H1 (cell line): ENCODE measurements around the gene KRT81. TPM values are rescaled to one million over a fixed set of nuclear protein-coding genes. Genes with fewer than 3 reads are reported as not detected.

Experiments used
- CTCF ChIA-PET: fragments of 300-600 bp; sonication (Branson Sonifier 250); formaldehyde crosslinking; loops from one replicate; lab custom pipeline; 2021; ENCODE audit not compliant: partially characterized antibody; lab: Charles Lee
- POLR2A ChIA-PET: fragments of 300-600 bp; sonication (Branson Sonifier 250); formaldehyde crosslinking; loops from one replicate; lab custom pipeline; 2021; ENCODE audit warnings: inconsistent platforms; ENCODE audit not compliant: partially characterized antibody; lab: Charles Lee
- DNase-seq, 2 experiments: peaks; one replicate each; pipeline versions ENCODE4 v3.0.0 to v3.0.0-alpha.2; 2010 to 2022; ENCODE audit warnings: low spot score in 2 of 2, low read depth in 1 of 2, mixed read lengths in 1 of 2
- FAIRE-seq: peaks from 2 replicates; lab custom pipeline; 2011; peaks lifted over from hg19 to GRCh38; lab: Jason Lieb, UNC
- H2AFZ ChIP-seq: 2 replicates; pipeline ENCODE4 v1.8.1; 2012; ENCODE audit warnings: low read length, inconsistent platforms
- H2AK5ac ChIP-seq: 2 replicates; pipeline ENCODE4 v1.6.1; 2013; ENCODE audit warnings: low read depth, low read length
- H2BK120ac ChIP-seq: replicated peaks from 2 replicates; pipeline ENCODE3; 2013; ENCODE audit warnings: low read depth, low read length, inconsistent platforms
- H2BK12ac ChIP-seq: 2 replicates; pipeline ENCODE4 v1.6.1; 2013; ENCODE audit warnings: low read depth, low read length
- H2BK15ac ChIP-seq: 2 replicates; pipeline ENCODE4 v1.6.1; 2013; ENCODE audit warnings: low read length
- H2BK20ac ChIP-seq: 2 replicates; pipeline ENCODE4 v1.6.1; 2013; ENCODE audit warnings: low read length
- H2BK5ac ChIP-seq: 2 replicates; pipeline ENCODE4 v1.6.1; 2013; ENCODE audit warnings: low read depth, low read length
- H3K14ac ChIP-seq: 2 replicates; pipeline ENCODE4 v1.6.1; 2013; ENCODE audit warnings: inconsistent platforms; ENCODE audit not compliant: insufficient read length
- H3K18ac ChIP-seq: 2 replicates; pipeline ENCODE4 v1.6.1; 2013; ENCODE audit warnings: low read length; ENCODE audit errors: extremely low read depth
- H3K23ac ChIP-seq: 2 replicates; pipeline ENCODE4 v1.6.1; 2013; ENCODE audit warnings: inconsistent platforms; ENCODE audit not compliant: insufficient read length
- H3K23me2 ChIP-seq: 2 replicates; pipeline ENCODE4 v1.6.1; 2013; ENCODE audit warnings: low read depth, low read length
- H3K27ac ChIP-seq: 2 replicates; pipeline ENCODE4 v1.6.1; 2011; ENCODE audit warnings: low read depth, low read length, inconsistent platforms
- H3K27me3 ChIP-seq, 4 experiments: replicated peaks in 1 of 4; 1 replicate in 1 of 4; 2 replicates in 3 of 4; pipeline versions ENCODE4 v1.6.1 to v1.8.1; 2011 to 2013; ENCODE audit warnings: low read length in 3 of 4, mild to moderate bottlenecking in 3 of 4, inconsistent platforms in 2 of 4, mixed read lengths in 2 of 4, moderate library complexity in 1 of 4; ENCODE audit not compliant: control insufficient read depth in 3 of 4, insufficient read depth in 3 of 4; ENCODE audit errors: extremely low read depth in 1 of 4
- H3K36me3 ChIP-seq, 4 experiments: 2 replicates each; pipeline versions ENCODE4 v1.6.1 to v1.8.1; 2011 to 2013; ENCODE audit warnings: mild to moderate bottlenecking in 4 of 4, low read length in 3 of 4, moderate library complexity in 2 of 4, control low read depth in 1 of 4, inconsistent platforms in 1 of 4; ENCODE audit not compliant: insufficient read depth in 4 of 4, control insufficient read depth in 2 of 4
- H3K4ac ChIP-seq: replicated peaks from 2 replicates; pipeline ENCODE3; 2013; ENCODE audit warnings: low read length, low read depth, mixed read lengths, inconsistent platforms; ENCODE audit not compliant: insufficient read length
- H3K4me1 ChIP-seq, 4 experiments: replicated peaks in 1 of 4; 1 replicate in 1 of 4; 2 replicates in 3 of 4; pipeline versions ENCODE4 v1.6.1 to v1.8.1; 2011 to 2013; ENCODE audit warnings: low read length in 3 of 4, inconsistent platforms in 2 of 4, mixed read lengths in 1 of 4; ENCODE audit not compliant: insufficient read depth in 4 of 4, control insufficient read depth in 3 of 4
- H3K4me2 ChIP-seq, 2 experiments: 2 replicates each; pipeline versions ENCODE4 v1.6.1 to v1.8.1; 2011 to 2013; ENCODE audit warnings: low read depth in 2 of 2, low read length in 2 of 2, control low read depth in 1 of 2, inconsistent platforms in 1 of 2, mild to moderate bottlenecking in 1 of 2; ENCODE audit not compliant: insufficient read depth in 1 of 2
- H3K4me3 ChIP-seq, 4 experiments: fragments of 200-600, 300-600 bp in 1 of 4; sonication (generic), shearing (Covaris generic), sonication (Bioruptor Twin) in 1 of 4; 2 replicates each; pipeline versions ENCODE4 v1.5.1 to v1.8.1; 2011 to 2016; ENCODE audit warnings: low read length in 4 of 4, low read depth in 3 of 4, control low read depth in 2 of 4, inconsistent platforms in 2 of 4, mild to moderate bottlenecking in 2 of 4, mixed read lengths in 1 of 4, moderate library complexity in 1 of 4; ENCODE audit not compliant: insufficient read depth in 2 of 4; ENCODE audit errors: extremely low read depth in 1 of 4
- H3K56ac ChIP-seq: replicated peaks from 2 replicates; pipeline ENCODE3; 2013; ENCODE audit warnings: low read depth, mild to moderate bottlenecking, mixed read lengths, low read length, inconsistent platforms; ENCODE audit not compliant: insufficient read length
- H3K79me1 ChIP-seq: 2 replicates; pipeline ENCODE4 v1.6.1; 2013; ENCODE audit warnings: low read depth, low read length, control low read depth
- H3K79me2 ChIP-seq, 2 experiments: 2 replicates each; pipeline versions ENCODE4 v1.6.1 to v1.8.1; 2012 to 2013; ENCODE audit warnings: low read length in 2 of 2, mild to moderate bottlenecking in 2 of 2, inconsistent platforms in 1 of 2; ENCODE audit not compliant: insufficient read depth in 2 of 2, control insufficient read depth in 1 of 2
- H3K9ac ChIP-seq, 4 experiments: replicated peaks in 1 of 4; 1 replicate in 1 of 4; 2 replicates in 3 of 4; pipeline versions ENCODE4 v1.6.1 to v1.8.1; 2011 to 2013; ENCODE audit warnings: low read depth in 3 of 4, low read length in 3 of 4, control low read depth in 2 of 4, mild to moderate bottlenecking in 2 of 4, moderate library complexity in 2 of 4, inconsistent platforms in 1 of 4; ENCODE audit errors: extremely low read depth in 1 of 4
- H3K9me3 ChIP-seq, 2 experiments: 2 replicates each; pipeline versions ENCODE4 v1.6.1 to v1.8.1; 2012 to 2013; ENCODE audit warnings: mild to moderate bottlenecking in 2 of 2, moderate library complexity in 2 of 2, control low read depth in 1 of 2, inconsistent platforms in 1 of 2, low read depth in 1 of 2, low read length in 1 of 2, mixed read lengths in 1 of 2; ENCODE audit not compliant: insufficient read depth in 2 of 2
- H4K20me1 ChIP-seq, 2 experiments: replicated peaks in 1 of 2; 2 replicates each; pipeline versions ENCODE3 to v1.8.1; 2011 to 2013; ENCODE audit warnings: inconsistent platforms in 2 of 2, low read length in 2 of 2, mild to moderate bottlenecking in 1 of 2; ENCODE audit not compliant: insufficient read depth in 2 of 2, control insufficient read depth in 1 of 2
- H4K5ac ChIP-seq: 2 replicates; pipeline ENCODE4 v1.6.1; 2013; ENCODE audit warnings: low read length, low read depth, mixed read lengths, inconsistent platforms; ENCODE audit not compliant: insufficient read length
- H4K8ac ChIP-seq: 2 replicates; pipeline ENCODE4 v1.8.0; 2013; ENCODE audit warnings: mild to moderate bottlenecking, moderate library complexity, low read length, inconsistent platforms; ENCODE audit not compliant: insufficient read depth; ENCODE audit errors: extremely low read depth
- H4K91ac ChIP-seq: replicated peaks from 2 replicates; pipeline ENCODE3; 2013; ENCODE audit warnings: low read length, mixed read lengths, inconsistent platforms; ENCODE audit not compliant: insufficient read length
- BACH1 ChIP-seq: IDR thresholded peaks from 2 replicates; pipeline ENCODE4 v1.6.1; 2012; ENCODE audit warnings: low read length, improper control_type of control experiment
- CBX5 ChIP-seq: fragments of 300-800, 300-1000 bp; sonication (generic); IDR thresholded peaks from 2 replicates; pipeline ENCODE4 v1.7.1; 2016; ENCODE audit warnings: antibody characterized with exemption, low read length, low read depth
- CEBPB ChIP-seq: IDR thresholded peaks from 2 replicates; pipeline ENCODE4 v1.6.1; 2012; ENCODE audit warnings: low read depth, low read length
- CHD1 ChIP-seq: IDR thresholded peaks from 2 replicates; pipeline ENCODE4 v1.6.1; 2012; ENCODE audit warnings: low read depth, low read length, improper control_type of control experiment
- FOSL1 ChIP-seq: IDR thresholded peaks from 2 replicates; pipeline ENCODE4 v1.6.1; 2011; ENCODE audit warnings: mild to moderate bottlenecking, low read depth, low read length, moderate library complexity; ENCODE audit not compliant: insufficient read depth
- JUND ChIP-seq: IDR thresholded peaks from 2 replicates; pipeline ENCODE4 v1.6.1; 2011; ENCODE audit warnings: mild to moderate bottlenecking, improper control_type of control experiment, low read length
- KDM4A ChIP-seq: IDR thresholded peaks from one replicate; pipeline ENCODE4 v1.7.1; 2012; ENCODE audit warnings: low read depth, mild to moderate bottlenecking, moderate library complexity, low read length, inconsistent platforms; ENCODE audit not compliant: severe bottlenecking
- MAFK ChIP-seq: IDR thresholded peaks from 2 replicates; pipeline ENCODE4 v1.6.1; 2012; ENCODE audit warnings: low read depth, mild to moderate bottlenecking, improper control_type of control experiment, low read length
- NANOG ChIP-seq: IDR thresholded peaks from 2 replicates; pipeline ENCODE4 v1.6.1; 2011; ENCODE audit warnings: low read length, low read depth, mild to moderate bottlenecking, inconsistent platforms; ENCODE audit not compliant: insufficient read depth, poor library complexity, severe bottlenecking
- RXRA ChIP-seq: IDR thresholded peaks from 2 replicates; pipeline ENCODE4 v1.6.1; 2011; ENCODE audit warnings: low read depth, mild to moderate bottlenecking, low read length, moderate library complexity; ENCODE audit not compliant: insufficient read depth
- SAP30 ChIP-seq: fragments of 300-600 bp; sonication (generic); IDR thresholded peaks from 2 replicates; pipeline ENCODE4 v1.7.1; 2012; ENCODE audit warnings: low read length, moderate library complexity, mild to moderate bottlenecking, inconsistent platforms; ENCODE audit not compliant: insufficient read depth, insufficient replicate concordance
- TBP ChIP-seq: IDR thresholded peaks from 2 replicates; pipeline ENCODE4 v1.6.1; 2011; ENCODE audit warnings: low read depth, low read length, improper control_type of control experiment
- YY1 ChIP-seq: IDR thresholded peaks from 2 replicates; pipeline ENCODE4 v1.6.1; 2011; ENCODE audit warnings: low read depth, mild to moderate bottlenecking, low read length
- WGBS, 2 experiments: shearing (Covaris generic) in 1 of 2; methylation state at CpG; one replicate each; pipeline versions ENCODE4 v1.1.6 to v1.1.7; 2013 to 2015; ENCODE audit warnings: low lambda C conversion rate in 2 of 2, mixed read lengths in 2 of 2, inconsistent platforms in 1 of 2, low coverage in 1 of 2, missing lambda C conversion rate in 1 of 2; ENCODE audit not compliant: insufficient replicate concordance in 2 of 2, insufficient coverage in 1 of 2, insufficient read length in 1 of 2; ENCODE audit errors: extremely low coverage in 1 of 2, missing lambda C conversion rate in 1 of 2; 5-methylcytosine and 5-hydroxymethylcytosine counted together
- polyA plus RNA-seq, 7 experiments: library from polyadenylated mRNA; depleted of rRNA in 3 of 7; stranded (reverse) in 5 of 7; unstranded in 2 of 7; fragments of >200 nt in 5 of 7; fragments of 200-250 nt in 2 of 7; gene quantifications; 1 replicate in 5 of 7; 2 replicates in 1 of 7; 4 replicates in 1 of 7; pipeline versions ENCODE4 v1.2.1 to v1.2.3, GENCODE V29; 2011 to 2013; ENCODE audit warnings: missing spikeins in 2 of 7, mixed read lengths in 2 of 7
- total RNA-seq: library from RNA; stranded (reverse); fragmentation: NEBNext Ultra II Directional; extraction: Animal tissue kit (Norgen Biotek cat#: 25700); gene quantifications from 2 replicates; pipeline ENCODE4 v1.2.1, GENCODE V29; 2021

KRT81 gene
- total and polyA plus RNA-seq, 2 of the 8 experiments (the other 6 are each of a cell fraction or from before 2014, with no cell fraction given) = not detected

GRCh38 chr12:52238916-52239646 is 52.3 kb downstream of the KRT81 start:
- FAIRE-seq = no peak
- no peak overlapping the region for H2BK20ac ChIP-seq
- no peak overlapping the region for H3K23ac ChIP-seq
- DNase-seq = no peak
- H2BK12ac ChIP-seq = peak overlapping the region; percentile 39; the same call in 1 of the 2 replicates
- H2BK5ac ChIP-seq = no peak overlapping the region
- CTCF ChIA-PET = interaction anchor here (0.8 to 17.6 kb wide), 13 partner anchors 7 to 90 kb away, joined by 3 to 151 read pairs (median 8); no protein-coding TSS in a partner anchor
- no peak overlapping the region; a peak in 1 of 4 replicates for H3K4me2 ChIP-seq
- no peaks in the 10 kb centered on the region for H3K23me2 ChIP-seq
- H4K5ac ChIP-seq = no peak overlapping the region
- H4K8ac ChIP-seq = no peak overlapping the region
- no peak overlapping the region for H3K18ac ChIP-seq
- no peak overlapping the region for H3K9ac ChIP-seq
- no peaks in the 10 kb centered on the region; a peak in 1 of 8 replicates for H3K36me3 ChIP-seq
- H3K9me3 ChIP-seq = no peaks in the 10 kb centered on the region
- H3K4me3 ChIP-seq = no peak overlapping the region
- no peak overlapping the region for H4K91ac ChIP-seq
- H3K4ac ChIP-seq = no peak overlapping the region
- H2BK15ac ChIP-seq = no peak overlapping the region
- peaks cover 9 to 23% (median 16%) of the 10 kb centered on the region in 4 experiments for H3K4me1 ChIP-seq
- peaks cover 0 to 17% (median 5%) of the 10 kb centered on the region in 4 experiments; a peak in 4 of 7 replicates for H3K27me3 ChIP-seq
- 86% methylated on average over 7 of the region's 7 CpGs; no CpG with 5 or more reads in 1 of the 2 experiments for whole genome bisulfite sequencing, 2 experiments
- H3K27ac ChIP-seq = no peak overlapping the region
- no peaks in the 10 kb centered on the region for H3K79me1 ChIP-seq
- H4K20me1 ChIP-seq = no peaks in the 10 kb centered on the region
- H3K14ac ChIP-seq = no peak overlapping the region
- no peak overlapping the region for H2AFZ ChIP-seq
- no peak overlapping the region for H3K56ac ChIP-seq
- POLR2A ChIA-PET = interaction anchor here (1.6 to 1.8 kb wide), 2 partner anchors 9 to 17 kb away, joined by 6 to 12 read pairs; no protein-coding TSS in a partner anchor
- no peak overlapping the region for H2BK120ac ChIP-seq
- no peaks in the 10 kb centered on the region for H3K79me2 ChIP-seq
- no peak overlapping the region for H2AK5ac ChIP-seq
- TF ChIP-seq YY1 (no peak), JUND (no peak), FOSL1 (no peak), NANOG (no peak), RXRA (no peak), MAFK (no peak), CEBPB (no peak), CBX5 (no peak), SAP30 (no peak), KDM4A (no peak), TBP (no peak), BACH1 (no peak), CHD1 (no peak)
